HG02678 (cell line): Measurements from ENCODE around the gene FGFBP1.
A peak's percentile ranks its signal among the peaks of the same experiment; 100 is the strongest.

Experiments
- ATAC-seq: cut with Tn5 transposase; IDR thresholded peaks from one replicate; pipeline ENCODE4 v1.9.1; 2021; ENCODE audit warnings: mild to moderate bottlenecking, moderate library complexity; ENCODE audit not compliant: unreplicated experiment

FGFBP1 gene

DNA sequence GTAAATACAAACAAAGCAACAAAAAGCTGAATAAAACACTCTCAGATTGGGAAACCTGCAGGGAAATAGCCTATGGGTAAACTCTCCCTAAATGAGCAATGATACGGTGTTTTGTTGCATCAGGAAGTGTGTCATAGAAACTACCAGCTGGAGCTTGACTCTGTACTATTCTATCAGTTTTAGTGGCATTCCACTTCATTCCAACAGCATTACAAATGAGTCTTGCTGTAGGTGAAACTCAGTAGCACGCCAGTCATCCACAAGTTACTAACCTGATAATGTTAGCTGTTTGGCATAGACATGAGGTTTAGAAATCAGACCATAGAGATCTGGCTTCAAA is 24.9 kb downstream of the FGFBP1 start:
- ATAC-seq, result no peak

DNA sequence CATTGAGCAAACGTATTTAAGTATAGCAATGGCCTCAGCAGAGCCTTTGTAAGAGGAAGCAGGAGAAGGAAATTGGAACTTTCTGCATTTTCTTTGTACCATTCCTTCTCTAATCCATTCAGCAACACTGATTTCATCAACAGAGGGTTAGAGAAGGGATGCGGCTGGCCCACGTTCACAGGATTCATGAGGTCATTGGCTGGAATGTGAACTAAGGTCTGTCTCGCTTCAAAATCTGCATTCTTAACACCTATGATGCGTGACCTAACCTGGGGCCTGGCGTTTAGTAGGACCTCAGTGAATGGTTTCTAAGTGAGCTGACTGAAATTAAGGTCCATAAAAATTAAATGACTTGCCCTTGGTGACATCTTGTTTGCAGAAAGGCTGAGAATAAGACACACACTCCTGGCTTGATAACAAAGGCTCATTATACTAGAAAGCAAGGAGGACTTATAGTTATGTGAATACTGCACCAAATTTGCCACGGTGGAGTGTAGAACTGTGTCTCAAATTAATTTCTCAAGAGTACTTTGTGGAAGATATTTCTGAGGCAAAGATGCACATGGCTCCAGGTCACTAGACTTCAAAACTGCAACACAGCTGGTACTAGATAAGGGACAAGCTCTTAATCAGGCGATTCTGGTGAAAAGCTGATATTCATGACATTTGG is 25.4 kb downstream of the FGFBP1 start:
- ATAC-seq, result no peak

DNA sequence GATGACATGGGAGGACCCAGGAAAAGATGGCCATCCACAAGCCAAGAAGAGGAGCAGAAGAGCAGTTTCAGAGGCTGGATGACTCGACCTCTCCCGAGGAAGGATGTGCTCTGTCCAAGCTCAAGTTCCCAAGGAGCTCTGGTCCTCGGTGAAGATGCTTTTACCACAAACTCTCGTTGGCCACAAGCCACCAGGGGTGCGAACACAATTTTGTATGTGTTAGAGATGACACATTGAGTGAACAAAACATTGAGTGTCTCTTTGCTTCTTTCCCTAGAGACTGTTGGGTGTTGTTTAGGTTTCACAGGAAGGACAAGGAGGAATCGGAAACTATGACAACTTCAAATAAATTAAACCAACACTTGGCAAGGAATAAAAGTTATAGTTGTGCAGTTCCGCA is 26.3 kb downstream of the FGFBP1 start:
- ATAC-seq, result no peak

GRCh38 chr4:15910155-15910940 is 28.2 kb downstream of the FGFBP1 start:
- no peak for ATAC-seq

- ATAC-seq, result no peak
These were observed 31.1 kb downstream of the FGFBP1 start for GRCh38 chr4:15907430-15907829.

- peak; percentile 56 for ATAC-seq
These were observed 32.5 kb downstream of the FGFBP1 start for GRCh38 chr4:15906020-15906443.

- ATAC-seq, result no peak
These were observed 35.8 kb downstream of the FGFBP1 start for GRCh38 chr4:15902746-15903145.

DNA sequence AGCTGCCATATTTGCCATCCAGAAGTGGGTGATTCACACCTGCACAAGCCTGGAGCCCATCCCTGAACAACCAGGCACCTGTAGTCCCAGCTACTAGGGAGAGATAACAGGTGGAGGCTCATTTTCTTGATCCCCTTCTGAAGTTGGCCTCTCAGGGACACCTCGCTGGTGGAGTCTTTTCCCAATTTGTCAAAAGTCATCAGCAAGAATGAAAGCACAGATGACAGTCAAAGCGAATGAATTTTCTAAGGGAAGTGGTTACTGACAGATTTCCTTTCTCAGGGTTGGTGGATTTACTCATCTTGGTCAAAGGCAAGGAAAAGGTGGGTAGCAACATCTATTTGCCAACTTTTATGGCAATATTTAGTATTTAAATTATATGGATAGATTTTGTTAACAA is 36.5 kb downstream of the FGFBP1 start:
- ATAC-seq, result no peak

DNA sequence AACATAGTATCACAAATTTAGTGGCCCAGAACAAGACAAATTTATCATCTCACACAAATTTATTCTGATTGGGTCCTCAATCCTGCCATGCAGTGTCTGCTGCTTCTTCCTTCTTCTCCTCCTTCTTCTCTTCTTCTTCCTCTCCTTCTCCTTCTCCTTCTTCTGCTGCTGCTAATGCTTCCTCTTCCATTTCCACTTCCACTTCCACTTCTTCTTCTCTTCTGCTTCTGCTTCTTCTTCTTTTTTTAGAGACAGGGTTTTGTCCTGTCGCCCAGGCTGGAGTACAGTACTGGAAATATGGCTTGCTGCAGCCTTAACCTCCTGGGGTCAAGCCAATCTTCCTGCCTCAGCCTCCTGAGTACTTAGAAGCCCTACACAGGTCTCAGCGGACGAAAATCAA is 37.5 kb downstream of the FGFBP1 start:
- ATAC-seq, result no peak

DNA sequence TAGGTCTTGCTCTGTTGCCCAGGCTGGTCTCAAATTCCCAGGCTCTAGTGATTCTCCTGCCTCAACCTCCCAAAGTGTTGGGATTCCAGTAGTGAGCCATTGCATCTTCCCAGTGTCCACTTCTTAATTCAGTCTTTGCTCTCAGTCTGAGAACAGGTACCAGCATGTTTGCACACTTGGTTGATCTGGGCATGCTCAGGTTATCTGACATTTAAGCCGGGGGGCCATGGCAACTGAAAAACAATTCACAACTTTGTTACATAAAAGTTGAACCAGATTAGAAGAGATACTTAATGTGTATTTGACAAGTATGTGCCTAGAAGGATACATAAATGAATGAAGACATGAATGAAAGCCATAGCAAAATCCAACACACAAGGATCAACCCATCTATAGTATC is 39.0 kb downstream of the FGFBP1 start:
- no peak for ATAC-seq

- no peak for ATAC-seq
These were observed 39.6 kb downstream of the FGFBP1 start for GRCh38 chr4:15898902-15899301.

GRCh38 chr4:15897577-15897976 is 41.0 kb downstream of the FGFBP1 start:
- ATAC-seq, result no peak

GRCh38 chr4:15894921-15895916 is 43.3 kb downstream of the FGFBP1 start:
- ATAC-seq, result no peak

DNA sequence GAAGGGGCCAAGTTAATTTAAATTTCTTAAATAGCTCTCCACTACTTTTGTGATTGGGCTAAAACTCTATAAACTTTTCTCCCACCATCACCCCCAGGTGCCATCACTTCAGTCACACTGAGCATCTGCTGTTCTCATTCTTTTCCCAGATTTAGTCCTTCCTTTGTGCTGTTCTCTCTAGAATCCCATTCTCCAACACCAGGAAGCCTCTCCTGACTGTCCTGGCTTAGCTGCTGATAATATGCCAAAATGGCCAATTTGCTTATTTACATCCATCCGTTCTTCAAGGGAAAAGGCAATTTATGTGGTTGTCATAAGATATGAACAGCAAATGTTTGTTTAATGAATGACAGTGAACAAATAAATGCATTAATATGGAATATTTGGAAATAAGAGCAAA is 44.1 kb downstream of the FGFBP1 start:
- ATAC-seq, result no peak

DNA sequence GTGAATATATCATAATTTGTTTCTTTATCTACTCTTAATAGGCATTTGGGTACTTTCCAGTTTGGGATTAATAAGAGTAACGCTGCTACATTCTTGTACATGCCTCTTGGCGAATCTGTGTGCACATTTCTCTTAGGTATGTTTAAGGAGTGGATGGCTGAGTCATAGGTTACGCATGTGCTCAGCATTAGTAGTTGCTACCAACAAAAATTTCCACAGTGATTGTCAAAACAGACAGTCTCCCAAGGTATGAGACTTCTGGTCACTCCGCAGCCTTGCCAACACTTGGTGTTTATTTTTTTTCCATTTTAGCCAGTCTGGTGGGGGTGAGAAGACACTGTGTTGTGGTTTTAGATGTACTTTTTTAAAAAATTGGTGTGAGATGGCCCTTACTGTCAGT is 44.6 kb downstream of the FGFBP1 start:
- no peak for ATAC-seq

GRCh38 chr4:15891312-15891711 is 47.2 kb downstream of the FGFBP1 start:
- peak; percentile 82 for ATAC-seq

DNA sequence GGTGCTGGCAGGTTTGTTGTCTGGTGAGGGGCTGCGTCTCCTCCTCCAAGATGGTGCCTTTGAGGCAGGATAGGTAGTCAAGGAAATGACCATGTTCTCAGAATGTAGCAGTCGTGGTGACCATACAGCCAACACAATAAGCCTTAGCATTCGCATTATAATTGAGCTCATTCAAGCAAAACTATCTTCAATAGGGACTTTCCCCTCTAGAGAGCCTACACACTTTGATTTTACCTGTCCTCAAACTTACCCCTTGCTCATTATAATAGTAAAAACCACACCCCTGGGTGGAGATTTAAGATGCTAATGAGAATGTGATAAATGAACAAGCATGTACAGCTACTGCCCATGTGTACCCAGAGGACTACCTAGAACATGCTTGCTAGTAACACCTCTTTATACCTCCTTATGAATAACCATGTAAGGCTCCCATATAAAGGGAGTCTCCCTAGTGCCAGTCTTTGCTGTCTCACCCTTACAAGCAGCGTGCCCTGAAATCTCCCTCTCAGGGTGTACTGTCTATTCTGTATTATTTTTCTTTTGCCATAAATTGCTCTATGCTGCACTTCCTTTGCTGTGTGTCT is 48.2 kb downstream of the FGFBP1 start:
- no peak for ATAC-seq

DNA sequence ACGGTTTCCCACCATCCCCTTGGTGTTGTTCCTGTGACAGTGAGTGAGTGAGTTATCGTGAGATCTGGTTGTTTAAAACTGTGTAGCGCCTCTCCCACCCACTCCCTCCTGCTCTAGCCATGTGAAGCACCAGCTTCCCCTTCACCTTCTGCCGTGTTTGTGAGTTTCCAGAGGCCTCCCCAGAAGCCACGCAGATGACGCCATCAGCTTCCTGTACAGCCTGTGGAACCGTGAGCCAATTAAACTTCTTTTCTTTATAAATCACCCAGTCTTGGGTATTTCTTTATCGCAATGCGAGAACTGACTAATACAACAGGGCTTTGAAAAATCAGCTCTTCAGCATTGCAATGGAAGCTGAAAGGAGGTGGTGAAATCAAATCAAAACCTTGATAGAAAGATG is 50.0 kb downstream of the FGFBP1 start:
- no peak for ATAC-seq
